ENCODE data around the gene PHF21B.

DNA sequence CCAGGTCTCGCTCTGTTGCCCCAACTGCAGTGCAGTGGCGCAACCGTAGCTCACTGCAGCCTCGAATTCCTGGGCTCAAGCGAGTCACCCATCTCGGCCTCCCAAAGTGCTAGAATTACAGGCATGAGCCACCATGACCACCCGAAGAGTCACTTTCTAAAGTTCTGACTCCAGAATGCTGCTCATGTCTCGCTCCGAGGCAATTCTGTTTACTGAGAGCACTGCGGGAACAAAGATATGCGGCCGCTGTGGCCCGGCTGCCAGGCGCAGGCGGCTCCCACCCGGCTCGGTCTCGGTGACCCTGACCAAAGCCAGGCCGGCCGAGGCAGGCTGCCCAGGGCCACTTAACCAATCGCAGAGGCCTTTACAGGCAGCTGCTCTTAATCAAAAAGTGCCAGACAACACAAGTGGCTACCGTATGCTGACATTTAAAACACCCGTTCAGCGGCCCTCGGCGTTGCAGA lies 78.7 kb downstream of the PHF21B start:
- TF ChIP-seq, protein P1, sequence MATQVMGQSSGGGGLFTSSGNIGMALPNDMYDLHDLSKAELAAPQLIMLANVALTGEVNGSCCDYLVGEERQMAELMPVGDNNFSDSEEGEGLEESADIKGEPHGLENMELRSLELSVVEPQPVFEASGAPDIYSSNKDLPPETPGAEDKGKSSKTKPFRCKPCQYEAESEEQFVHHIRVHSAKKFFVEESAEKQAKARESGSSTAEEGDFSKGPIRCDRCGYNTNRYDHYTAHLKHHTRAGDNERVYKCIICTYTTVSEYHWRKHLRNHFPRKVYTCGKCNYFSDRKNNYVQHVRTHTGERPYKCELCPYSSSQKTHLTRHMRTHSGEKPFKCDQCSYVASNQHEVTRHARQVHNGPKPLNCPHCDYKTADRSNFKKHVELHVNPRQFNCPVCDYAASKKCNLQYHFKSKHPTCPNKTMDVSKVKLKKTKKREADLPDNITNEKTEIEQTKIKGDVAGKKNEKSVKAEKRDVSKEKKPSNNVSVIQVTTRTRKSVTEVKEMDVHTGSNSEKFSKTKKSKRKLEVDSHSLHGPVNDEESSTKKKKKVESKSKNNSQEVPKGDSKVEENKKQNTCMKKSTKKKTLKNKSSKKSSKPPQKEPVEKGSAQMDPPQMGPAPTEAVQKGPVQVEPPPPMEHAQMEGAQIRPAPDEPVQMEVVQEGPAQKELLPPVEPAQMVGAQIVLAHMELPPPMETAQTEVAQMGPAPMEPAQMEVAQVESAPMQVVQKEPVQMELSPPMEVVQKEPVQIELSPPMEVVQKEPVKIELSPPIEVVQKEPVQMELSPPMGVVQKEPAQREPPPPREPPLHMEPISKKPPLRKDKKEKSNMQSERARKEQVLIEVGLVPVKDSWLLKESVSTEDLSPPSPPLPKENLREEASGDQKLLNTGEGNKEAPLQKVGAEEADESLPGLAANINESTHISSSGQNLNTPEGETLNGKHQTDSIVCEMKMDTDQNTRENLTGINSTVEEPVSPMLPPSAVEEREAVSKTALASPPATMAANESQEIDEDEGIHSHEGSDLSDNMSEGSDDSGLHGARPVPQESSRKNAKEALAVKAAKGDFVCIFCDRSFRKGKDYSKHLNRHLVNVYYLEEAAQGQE (IDR thresholded peaks at IDR 0.05; ENCODE audit: insufficient read depth in 1 of 2, low read depth in 2 of 2, low read length in 2 of 2) = no peak
- TF ChIP-seq SIN3A (IDR thresholded peaks at IDR 0.05; ENCODE audit: borderline replicate concordance, insufficient read depth, low read length) = no peak

Data from PFSK-1 (cell line).